GM21423 (cell line): ENCODE measurements around the gene DTX2.
"Not testable (repeated sequence)": the region's sequence is repeated elsewhere in the genome, so short reads cannot be mapped to it uniquely, and the experiment has no call there.

Source experiments
- ATAC-seq: cut with Tn5 transposase; IDR thresholded peaks from one replicate; pipeline ENCODE4 v1.9.1; 2021; ENCODE audit warnings: mild to moderate bottlenecking, moderate library complexity; ENCODE audit not compliant: unreplicated experiment

The DTX2 gene

DNA sequence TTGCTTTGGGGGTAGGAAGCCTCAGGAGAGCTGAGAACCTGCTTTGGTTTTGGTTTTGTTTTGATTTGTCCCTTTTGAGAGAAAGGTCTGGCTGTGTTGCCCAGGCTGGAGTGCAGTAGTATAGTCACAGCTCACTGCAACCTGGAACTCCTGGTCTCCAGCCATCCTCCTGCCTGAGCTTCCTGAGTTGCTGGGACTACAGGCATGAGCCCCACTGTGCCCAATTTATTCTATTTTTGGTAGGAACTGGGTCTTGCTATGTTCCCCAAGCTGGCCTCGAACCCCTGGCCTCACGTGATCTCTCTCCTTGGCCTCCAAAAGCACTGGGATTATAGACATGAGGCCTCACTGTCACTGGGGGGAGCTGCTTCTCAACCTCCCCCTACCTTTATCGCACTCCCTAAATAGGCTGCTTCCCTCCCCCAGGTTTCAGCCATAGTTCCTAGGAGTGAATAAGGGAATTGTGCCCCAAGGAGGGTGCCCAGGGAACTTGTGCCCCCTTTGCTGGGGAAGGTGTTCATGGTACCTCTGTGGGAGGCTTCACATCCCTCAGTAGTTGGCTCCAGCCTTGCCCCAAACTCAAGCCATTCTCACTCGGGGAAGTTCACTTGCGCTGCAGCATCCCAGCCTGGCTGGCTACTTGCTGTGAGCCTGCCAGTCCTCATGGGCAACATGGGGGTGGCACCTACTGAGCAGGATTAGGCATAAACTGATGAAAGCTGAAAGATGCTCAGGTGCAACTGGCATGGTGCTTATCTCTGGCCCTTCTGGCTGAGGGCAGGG, 18.7 kb upstream of the DTX2 start:
- not testable (repeated sequence) for ATAC-seq

DNA sequence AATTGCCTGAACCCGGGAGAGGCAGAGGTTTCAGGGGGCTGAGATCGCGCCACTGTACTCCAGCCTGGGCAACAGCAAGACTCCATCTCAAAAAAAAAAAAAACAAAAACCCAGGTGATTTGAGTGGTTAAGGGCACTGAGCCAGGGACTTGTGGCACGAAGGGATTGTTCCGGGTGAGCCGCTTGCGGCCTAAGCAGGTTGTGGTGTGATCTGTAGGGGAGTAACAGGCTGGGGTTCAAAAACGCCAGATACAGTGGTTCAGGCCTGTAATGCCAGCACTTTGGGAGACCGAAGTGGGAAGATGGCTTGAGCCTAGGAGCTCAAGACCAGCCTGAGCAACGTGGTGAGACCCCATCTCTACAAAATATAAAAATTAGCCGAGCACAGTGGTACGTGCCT, 17.7 kb upstream of the DTX2 start:
- peak; percentile 48 for ATAC-seq

DNA sequence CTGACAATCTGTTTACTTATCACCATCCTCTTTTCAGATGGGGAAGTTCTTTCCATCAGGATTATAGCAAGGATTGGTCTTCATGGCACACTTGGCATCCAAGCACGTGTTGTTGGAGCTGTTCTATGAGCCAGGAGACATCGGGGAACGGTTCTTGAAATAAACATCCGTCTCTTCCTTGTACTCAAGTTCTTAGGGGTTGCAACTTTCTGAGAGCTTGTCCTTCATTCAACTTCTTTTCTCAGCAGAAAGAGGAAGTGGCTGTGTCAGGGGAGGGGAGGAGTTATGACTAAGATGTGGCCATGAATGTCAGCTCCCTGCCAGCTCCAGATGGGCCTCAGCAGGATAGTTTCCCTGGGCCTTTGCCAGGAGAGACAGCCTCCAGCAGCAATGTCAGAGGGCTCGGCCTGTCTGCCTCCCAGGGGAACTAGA, 15.9 kb upstream of the DTX2 start:
- ATAC-seq: peak; percentile 66

DNA sequence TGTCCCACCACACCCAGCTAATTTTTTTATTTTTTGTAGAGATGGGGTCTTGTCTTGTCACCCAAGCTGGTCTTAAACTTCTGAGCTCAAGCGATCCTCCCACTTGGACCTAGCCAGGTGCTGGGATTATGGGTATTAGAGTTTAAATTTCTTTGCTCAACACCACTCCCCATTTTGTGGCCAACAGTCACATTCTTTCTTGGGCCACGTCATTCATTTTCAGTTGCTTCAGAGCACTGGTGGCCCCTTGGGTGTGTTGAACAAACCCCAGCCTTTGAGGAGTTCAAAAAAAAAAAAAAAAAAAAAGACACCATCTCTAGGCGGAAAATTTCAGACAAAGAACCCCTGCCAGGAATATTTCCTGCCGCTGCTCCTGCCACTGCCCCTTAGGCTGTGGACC, 4.5 kb upstream of the DTX2 start:
- not testable (repeated sequence) for ATAC-seq

DNA sequence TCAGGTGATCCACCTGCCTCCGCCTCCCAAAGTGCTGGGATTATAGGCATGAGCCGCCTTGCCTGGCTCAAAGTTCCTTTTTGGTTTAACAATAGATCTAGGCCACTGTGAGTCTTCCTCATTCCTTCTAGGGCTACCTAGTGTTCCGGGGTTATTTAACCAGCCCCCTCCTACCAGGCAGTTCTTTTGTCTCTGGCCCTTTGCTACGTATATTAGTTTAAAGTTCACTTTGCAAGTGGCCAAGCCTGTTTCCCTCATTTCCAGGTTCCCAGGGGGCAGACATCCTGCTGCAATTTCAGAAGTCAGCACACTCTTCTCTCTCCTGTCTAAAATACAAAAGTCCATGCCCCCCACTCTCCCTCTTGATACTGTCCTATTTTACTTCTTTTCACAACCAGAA, 3.0 kb upstream of the DTX2 start:
- ATAC-seq: not testable (repeated sequence)

DNA sequence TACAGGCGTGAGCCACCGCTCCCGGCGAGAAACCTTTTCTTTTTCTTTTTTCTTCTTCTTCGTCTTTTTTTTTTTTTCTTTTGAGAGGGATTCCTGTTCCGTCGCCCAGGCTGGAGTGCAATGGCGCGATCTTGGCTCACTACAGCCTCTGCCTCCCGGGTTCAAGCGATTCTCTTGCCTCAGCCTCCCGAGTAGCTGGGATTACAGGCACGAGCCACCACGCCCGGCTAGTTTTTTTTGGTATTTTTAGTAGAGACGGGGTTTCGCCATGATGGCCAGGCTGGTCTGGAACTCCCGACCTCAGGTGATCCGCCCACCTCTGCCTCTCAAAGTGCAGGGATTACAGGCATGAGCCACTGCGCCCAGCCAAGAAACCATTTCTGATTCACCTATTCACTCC, 742 bp upstream of the DTX2 start:
- not testable (repeated sequence) for ATAC-seq

DNA sequence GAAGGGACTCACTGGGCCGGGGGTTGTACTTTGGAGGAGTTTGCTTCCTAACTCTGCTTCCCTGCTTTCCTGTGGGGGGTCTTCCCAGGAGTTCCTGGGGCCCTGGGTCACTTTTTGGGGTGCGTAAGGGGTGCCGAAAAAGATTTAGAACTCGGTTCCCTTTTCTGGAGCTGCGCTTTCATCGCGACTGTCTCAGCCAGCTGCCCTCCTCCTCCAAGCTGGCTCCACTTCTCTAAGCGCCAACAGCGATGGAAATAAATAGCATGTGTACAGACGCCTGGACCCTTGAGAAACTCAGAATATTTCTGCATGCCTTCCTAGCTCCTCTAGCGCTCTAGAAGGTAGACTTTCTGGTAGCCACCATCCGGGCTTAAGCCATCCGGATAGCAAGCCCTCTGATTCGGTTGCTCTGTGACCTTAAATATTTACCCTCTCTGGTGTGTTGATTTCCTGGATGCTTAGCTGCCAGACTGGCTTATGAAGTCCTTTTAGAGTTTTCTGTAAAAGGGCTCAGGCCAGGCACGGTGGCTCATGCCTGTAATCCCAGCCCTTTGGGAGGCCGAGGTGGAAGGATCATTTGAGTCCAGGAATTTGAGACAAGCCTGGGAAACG, 868 bp downstream of the DTX2 start:
- not testable (repeated sequence) for ATAC-seq

DNA sequence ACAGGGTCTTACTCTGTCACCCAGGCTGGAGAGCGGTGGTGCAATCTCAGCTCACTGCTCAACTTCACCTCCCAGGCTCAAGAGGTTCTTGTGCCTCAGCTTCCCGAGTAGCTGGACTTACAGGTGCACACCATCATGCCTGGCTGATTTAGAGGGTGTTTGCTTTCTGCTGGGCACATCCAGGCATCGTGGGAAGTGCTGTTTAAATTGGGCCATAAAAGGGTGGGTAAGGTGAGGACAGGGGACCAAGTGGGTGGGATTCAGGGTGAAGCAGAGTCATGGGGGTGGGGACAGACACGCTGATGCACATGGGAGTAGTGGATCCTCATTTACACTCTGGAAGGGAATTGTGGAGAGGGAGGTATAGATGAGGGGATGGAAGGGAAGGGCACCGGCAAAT, 3.5 kb downstream of the DTX2 start:
- not testable (repeated sequence) for ATAC-seq

DNA sequence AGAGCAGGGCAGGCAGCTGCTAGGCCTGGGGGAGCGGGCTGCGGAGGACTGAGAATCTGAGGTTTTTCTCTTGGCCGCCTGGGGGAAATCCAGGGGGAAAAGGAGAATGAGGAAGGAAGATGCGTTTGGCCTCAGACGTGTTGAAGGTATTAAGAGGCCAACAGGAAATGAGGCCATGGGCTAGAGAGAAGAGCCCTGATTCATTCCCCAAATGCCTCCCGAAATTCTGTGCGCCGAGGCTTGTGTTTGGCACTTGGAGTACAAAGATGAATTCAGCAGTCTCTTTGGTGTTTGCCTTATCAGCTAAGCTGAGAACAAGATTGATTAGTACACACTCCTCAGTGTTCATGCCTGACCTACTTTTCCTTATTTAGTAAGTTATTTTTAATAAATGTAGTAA, 4.4 kb downstream of the DTX2 start:
- not testable (repeated sequence) for ATAC-seq

DNA sequence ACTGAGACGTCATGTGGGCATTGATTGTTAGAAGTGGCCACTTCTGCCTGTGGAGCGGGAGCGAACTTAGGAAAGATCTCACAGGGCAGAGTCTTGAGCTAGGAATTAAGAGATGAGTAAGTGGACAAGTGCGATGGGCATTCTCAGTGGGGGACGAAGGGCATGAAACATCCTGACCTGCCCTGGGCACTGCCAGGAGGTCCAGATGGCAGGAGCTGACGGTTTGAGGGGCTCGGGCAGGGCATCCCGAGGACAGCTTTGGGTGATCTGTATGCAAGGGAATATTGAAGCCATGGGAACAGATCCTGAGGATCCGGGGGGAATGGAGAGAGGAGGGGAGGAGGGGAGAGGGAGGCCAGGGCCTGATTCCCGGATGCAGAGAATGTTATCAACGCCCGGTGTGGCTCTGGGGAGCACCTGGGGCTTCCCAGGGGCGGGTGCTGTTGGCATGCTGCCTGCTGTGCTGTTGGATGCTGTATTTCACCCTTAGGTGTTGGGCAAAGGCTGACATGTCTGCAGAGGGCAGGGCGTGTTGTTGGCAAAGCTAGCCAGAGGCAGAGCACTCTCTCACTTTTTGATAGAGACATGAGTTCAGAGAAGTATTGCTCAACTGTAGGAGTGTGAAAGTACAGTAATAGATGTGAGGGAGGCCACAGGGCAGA, 6.4 kb downstream of the DTX2 start:
- ATAC-seq: not testable (repeated sequence)

DNA sequence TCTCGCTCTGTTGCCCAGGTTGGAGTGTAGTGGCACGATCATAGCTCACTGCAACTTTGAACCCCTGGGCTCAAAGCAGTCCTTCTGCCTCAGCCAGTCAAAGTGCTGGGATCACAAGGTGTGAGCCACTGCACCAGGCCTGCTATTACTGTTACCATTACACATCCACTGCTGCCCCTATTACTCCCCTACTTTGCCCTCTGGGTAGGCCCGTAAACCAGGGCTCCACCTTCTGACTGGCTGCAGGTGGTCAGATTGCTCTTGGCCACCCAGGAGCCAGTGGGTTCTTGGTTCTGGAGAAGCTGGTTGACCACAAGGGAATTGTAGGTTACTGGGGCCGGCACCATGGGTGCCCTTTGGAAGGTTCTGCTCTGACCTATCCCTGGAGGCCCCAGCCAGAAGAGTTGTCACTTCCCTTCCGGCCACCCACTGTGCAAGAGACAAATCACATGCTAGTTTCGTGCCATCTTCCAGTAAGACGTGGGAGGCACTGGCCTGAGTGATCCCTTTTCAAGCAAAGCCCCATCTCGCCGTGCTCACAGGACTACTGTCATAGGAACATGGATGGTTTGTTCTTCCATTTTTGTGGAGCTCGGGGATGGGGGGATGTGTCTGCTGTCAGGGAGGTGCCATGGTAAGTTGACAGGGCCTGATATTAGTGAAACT, 10.2 kb downstream of the DTX2 start:
- ATAC-seq: not testable (repeated sequence)

DNA sequence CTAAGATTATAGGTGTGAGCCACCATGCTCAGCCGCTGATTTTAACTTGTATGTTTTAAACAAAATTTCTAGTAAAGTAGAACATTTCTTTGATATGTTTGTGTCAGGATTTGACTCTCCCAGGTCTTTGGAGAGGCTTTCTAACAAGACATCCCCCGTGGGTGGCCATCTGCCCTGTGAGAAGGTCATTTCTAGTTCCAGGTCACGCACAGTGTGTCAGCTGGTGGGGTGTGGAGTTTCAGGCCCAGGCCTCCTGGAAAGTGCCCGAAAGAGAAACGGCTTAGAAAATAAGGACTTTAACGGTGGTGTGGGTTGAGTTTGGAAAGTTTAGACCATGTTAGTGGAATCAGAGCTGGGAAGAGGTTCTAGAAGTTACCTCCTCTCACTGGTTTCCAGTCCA, 11.6 kb downstream of the DTX2 start:
- ATAC-seq: not testable (repeated sequence)

DNA sequence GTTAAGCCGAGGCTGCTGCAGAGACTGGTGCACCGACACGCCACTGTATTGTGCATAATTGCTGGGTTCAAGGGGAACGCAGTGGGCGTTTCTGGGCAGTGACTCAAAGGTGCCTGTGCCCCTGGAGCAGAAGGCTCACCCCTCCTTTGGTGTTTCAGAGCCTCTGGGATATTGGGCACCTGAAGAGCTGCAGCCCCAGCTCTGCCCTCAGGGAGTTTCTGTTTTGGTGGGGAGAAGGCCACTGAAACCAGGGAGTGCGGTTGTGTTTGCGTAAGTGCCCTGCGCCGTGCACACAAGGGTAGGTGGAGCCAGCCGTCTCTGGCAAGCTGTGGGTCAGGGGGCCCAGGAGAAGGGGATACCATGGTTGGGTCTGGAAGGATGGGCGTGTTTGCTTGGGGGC, 14.8 kb downstream of the DTX2 start:
- ATAC-seq: not testable (repeated sequence)

DNA sequence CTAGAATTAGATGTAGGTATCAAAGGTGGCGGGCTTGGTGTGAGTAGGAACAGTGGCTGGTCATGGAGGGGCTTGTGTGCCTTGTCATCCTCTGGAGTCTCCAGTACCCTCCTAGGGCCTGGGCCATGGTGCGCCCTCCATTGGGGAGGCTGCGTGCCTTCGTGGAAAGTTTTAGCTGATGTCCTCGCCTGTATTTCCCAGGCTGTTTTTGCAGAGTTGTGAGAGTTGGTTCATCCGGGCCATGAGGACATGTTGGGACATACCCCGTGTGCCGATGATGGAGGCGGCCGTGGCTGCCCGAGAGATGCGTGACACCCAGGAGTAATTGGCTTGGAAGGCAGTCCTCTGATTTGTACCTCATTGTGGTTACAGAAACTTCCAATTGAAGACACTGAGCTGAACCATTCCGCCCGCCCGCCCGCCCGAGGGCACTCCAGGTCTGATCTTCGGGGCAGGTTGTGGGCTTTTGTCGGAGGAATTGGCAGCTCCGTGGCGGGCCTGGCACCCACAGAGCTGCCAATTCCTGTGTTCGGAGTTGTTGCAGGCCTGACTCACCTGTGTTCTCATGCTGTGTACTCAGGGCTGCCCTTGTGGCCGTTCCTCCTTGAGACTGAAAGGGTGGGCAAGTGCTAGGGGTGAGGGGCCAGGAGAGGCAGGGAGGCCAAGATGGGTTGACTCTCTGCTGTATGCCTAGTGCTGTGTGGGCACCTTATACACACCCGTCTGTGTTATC, 15.4 kb downstream of the DTX2 start:
- not testable (repeated sequence) for ATAC-seq

DNA sequence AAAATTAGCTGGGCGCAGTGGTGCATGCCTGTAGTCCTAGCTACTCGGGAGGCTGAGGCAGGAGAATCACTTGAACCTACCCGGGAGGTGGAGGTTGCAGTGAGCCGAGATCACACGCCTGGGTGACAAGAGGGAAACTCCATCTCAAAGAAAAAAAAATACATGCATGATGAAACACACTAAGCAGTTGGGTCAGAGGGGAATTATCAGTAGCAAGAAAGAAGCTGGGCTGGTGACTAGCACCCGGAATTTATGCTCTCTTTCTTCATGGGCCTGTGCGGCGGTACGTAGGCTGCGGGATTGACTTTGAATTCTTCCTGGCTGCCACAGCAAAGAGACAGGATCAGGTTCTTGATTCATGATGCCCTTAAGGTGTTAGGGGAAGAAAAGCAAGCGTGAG, 18.1 kb downstream of the DTX2 start:
- ATAC-seq: not testable (repeated sequence)

DNA sequence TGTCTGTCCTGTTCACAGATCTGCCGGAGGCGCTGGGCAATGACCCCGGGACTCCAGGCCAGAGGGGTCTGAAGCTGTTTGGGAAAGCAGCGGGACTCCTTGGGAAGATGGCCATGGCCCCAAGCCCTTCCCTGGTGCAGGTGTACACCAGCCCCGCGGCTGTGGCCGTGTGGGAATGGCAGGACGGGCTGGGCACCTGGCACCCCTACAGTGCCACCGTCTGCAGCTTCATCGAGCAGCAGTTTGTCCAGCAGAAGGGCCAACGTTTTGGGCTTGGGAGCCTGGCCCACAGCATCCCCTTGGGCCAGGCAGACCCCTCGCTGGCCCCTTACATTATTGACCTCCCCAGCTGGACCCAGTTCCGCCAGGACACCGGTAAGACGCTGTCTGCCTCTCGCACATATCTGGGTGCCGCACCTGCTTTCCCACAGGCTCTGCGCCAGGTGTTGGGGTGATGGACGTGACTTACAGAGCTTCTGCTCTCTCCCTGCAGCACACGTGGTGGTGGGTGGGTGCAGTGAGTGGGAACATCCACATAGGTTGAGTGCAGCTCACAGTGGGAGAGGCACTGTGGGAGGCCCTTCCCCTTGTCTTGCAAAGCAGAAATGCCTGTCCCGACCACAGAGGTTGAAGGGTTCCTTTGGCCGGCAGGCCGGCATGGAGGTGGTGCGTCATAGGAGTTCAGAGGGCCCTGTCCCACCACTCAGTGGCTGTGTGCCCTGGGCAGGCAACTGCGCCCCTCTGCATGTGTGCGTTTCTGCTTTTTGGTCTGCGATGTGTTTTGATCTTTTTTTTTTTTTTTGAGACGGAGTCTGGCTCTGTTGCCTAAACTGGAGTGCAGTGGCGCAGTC, 19.1 kb downstream of the DTX2 start:
- ATAC-seq: not testable (repeated sequence)

DNA sequence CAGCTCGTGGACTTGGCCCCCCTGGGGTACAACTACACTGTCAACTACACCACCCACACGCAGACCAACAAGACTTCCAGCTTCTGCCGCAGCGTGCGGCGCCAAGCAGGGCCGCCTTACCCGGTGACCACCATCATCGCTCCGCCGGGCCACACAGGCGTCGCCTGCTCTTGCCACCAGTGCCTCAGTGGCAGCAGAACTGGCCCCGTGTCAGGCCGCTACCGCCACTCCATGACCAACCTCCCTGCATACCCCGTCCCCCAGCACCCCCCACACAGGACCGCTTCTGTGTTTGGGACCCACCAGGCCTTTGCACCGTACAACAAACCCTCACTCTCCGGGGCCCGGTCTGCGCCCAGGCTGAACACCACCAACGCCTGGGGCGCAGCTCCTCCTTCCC, 21.2 kb downstream of the DTX2 start:
- ATAC-seq: not testable (repeated sequence)

DNA sequence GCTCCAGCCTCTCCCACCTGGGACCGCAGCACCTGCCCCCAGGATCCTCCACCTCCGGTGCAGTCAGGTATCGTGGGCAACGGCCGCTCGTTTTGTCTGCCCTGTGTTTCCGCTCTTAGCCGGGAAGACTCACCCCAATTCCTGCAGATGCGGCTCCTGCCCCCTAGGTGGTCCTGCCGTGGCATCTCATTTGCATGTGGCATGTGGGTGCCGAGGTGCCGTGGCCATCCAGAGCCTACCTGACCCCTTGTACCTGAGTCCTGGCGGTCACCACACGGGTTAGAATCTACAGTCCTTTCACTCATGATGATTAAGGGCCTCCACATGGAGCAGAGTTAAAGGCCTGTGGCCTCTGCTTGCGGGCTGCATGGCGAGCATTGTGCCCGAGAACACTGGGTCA, 21.6 kb downstream of the DTX2 start:
- not testable (repeated sequence) for ATAC-seq

DNA sequence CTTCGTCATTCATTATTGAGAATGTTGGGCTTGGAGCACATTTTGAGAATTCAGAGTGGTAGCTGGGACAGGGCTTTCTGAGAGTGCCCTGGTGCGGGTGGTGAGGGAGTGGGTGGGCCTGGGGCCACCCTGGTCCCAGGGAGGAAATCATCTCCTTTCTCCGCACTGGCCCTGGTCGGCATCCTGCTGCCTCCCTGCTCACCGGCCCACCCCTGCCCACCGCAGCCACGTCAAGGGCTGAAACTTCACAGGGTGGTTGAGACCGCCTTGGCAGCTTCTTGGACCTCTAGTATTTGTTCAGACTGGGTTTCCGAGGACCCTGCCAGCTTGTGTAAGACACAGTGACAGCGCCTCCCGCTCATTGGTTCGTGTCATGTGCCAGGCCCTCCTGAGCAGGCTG, 22.9 kb downstream of the DTX2 start:
- not testable (repeated sequence) for ATAC-seq
